H9 (cell line): Measurements from ENCODE around the gene L3MBTL1. TPM values are rescaled to one million over a fixed set of nuclear protein-coding genes. Genes with fewer than 3 reads are reported as not detected.

Experiments
- DNase-seq: peaks from one replicate; pipeline ENCODE4 v3.0.0-alpha.2; 2017
- H2AFZ ChIP-seq: one replicate; pipeline ENCODE4 v1.6.1; 2013; ENCODE audit warnings: mild to moderate bottlenecking, low read length, control low read depth, moderate library complexity
- H2AK5ac ChIP-seq: 2 replicates; pipeline ENCODE4 v1.6.1; 2013; ENCODE audit warnings: low read length, control low read depth, mixed read lengths; ENCODE audit not compliant: insufficient read length
- H2BK120ac ChIP-seq: one replicate; pipeline ENCODE4 v1.6.1; 2013; ENCODE audit warnings: low read depth, mild to moderate bottlenecking, low read length, control low read depth, inconsistent platforms; ENCODE audit not compliant: poor library complexity, severe bottlenecking
- H2BK12ac ChIP-seq: 2 replicates; pipeline ENCODE4 v1.6.1; 2013; ENCODE audit warnings: low read length, control low read depth, mixed read lengths, low read depth; ENCODE audit not compliant: insufficient read length
- H2BK15ac ChIP-seq: 2 replicates; pipeline ENCODE4 v1.6.1; 2013; ENCODE audit warnings: low read depth, low read length, control low read depth
- H2BK20ac ChIP-seq: one replicate; pipeline ENCODE4 v1.6.1; 2013; ENCODE audit warnings: low read depth, mild to moderate bottlenecking, low read length, control low read depth, inconsistent platforms; ENCODE audit not compliant: poor library complexity, severe bottlenecking
- H2BK5ac ChIP-seq: 2 replicates; pipeline ENCODE4 v1.6.1; 2013; ENCODE audit warnings: low read length, control low read depth, mixed read lengths; ENCODE audit not compliant: insufficient read length
- H3K14ac ChIP-seq: 2 replicates; pipeline ENCODE4 v1.6.1; 2013; ENCODE audit warnings: low read length, control low read depth; ENCODE audit not compliant: insufficient read depth
- H3K18ac ChIP-seq: 2 replicates; pipeline ENCODE4 v1.6.1; 2013; ENCODE audit warnings: low read depth, mild to moderate bottlenecking, mixed read lengths, low read length, control low read depth; ENCODE audit not compliant: insufficient read length
- H3K23ac ChIP-seq: 2 replicates; pipeline ENCODE4 v1.6.1; 2013; ENCODE audit warnings: low read length, control low read depth, mixed read lengths, low read depth; ENCODE audit not compliant: insufficient read length
- H3K23me2 ChIP-seq: 2 replicates; pipeline ENCODE4 v1.6.1; 2013; ENCODE audit warnings: low read depth, mild to moderate bottlenecking, mixed read lengths, low read length, control low read depth; ENCODE audit not compliant: insufficient read length, poor library complexity, severe bottlenecking
- H3K27ac ChIP-seq: 2 replicates; pipeline ENCODE4 v1.5.1; 2013; ENCODE audit warnings: low read length, control low read depth, mixed read lengths, low read depth; ENCODE audit not compliant: insufficient read length
- H3K27me3 ChIP-seq: 2 replicates; pipeline ENCODE4 v1.6.1; 2013; ENCODE audit warnings: low read length, control low read depth, inconsistent platforms; ENCODE audit not compliant: insufficient read depth
- H3K4ac ChIP-seq: 2 replicates; pipeline ENCODE4 v1.6.1; 2013; ENCODE audit warnings: low read depth, mild to moderate bottlenecking, control low read depth, inconsistent platforms, low read length, moderate library complexity
- H3K4me1 ChIP-seq: 2 replicates; pipeline ENCODE4 v1.6.1; 2013; ENCODE audit warnings: low read length, control low read depth, inconsistent platforms; ENCODE audit not compliant: insufficient read depth
- H3K4me2 ChIP-seq: 2 replicates; pipeline ENCODE4 v1.6.1; 2013; ENCODE audit warnings: low read length, control low read depth, mixed read lengths; ENCODE audit not compliant: insufficient read length, insufficient read depth
- H3K56ac ChIP-seq: 2 replicates; pipeline ENCODE4 v1.6.1; 2013; ENCODE audit warnings: low read depth, mild to moderate bottlenecking, mixed read lengths, low read length, control low read depth; ENCODE audit not compliant: insufficient read length
- H3K79me1 ChIP-seq: 2 replicates; pipeline ENCODE4 v1.6.1; 2013; ENCODE audit warnings: low read depth, mild to moderate bottlenecking, moderate library complexity, low read length, control low read depth, inconsistent platforms; ENCODE audit not compliant: insufficient read depth, poor library complexity, severe bottlenecking
- H3K79me2 ChIP-seq: 2 replicates; pipeline ENCODE4 v1.6.1; 2013; ENCODE audit warnings: low read length, control low read depth, inconsistent platforms; ENCODE audit not compliant: insufficient read depth
- H3K9ac ChIP-seq: 2 replicates; pipeline ENCODE4 v1.6.1; 2013; ENCODE audit warnings: low read length, control low read depth, mixed read lengths; ENCODE audit not compliant: insufficient read length; ENCODE audit errors: extremely low read depth
- H3K9me3 ChIP-seq: one replicate; pipeline ENCODE4 v1.6.1; 2013; ENCODE audit warnings: low read depth, low read length, inconsistent platforms; ENCODE audit not compliant: control insufficient read depth
- H3T11ph ChIP-seq: one replicate; pipeline ENCODE4 v1.6.1; 2013; ENCODE audit warnings: mild to moderate bottlenecking, low read length, control low read depth, inconsistent platforms
- H4K20me1 ChIP-seq: one replicate; pipeline ENCODE4 v1.6.1; 2013; ENCODE audit not compliant: control insufficient read depth, insufficient read length, insufficient read depth
- H4K5ac ChIP-seq: 2 replicates; pipeline ENCODE4 v1.6.1; 2013; ENCODE audit warnings: low read depth, mild to moderate bottlenecking, mixed read lengths, low read length, control low read depth; ENCODE audit not compliant: insufficient read length
- H4K8ac ChIP-seq: replicated peaks from 2 replicates; pipeline ENCODE4 v1.6.1; 2013; ENCODE audit warnings: low read length, control low read depth, mixed read lengths, low read depth; ENCODE audit not compliant: insufficient read length
- H4K91ac ChIP-seq: 2 replicates; pipeline ENCODE4 v1.6.1; 2013; ENCODE audit warnings: low read depth, mild to moderate bottlenecking, moderate library complexity, mixed read lengths, low read length, control low read depth; ENCODE audit not compliant: insufficient read length
- H3K27ac Mint-ChIP-seq, 3 experiments: 2 replicates in 2 of 3; 3 replicates in 1 of 3; pipeline ENCODE4 v1.8.0; 2020 to 2021; ENCODE audit warnings: mixed read lengths in 3 of 3, mild to moderate bottlenecking in 1 of 3, moderate library complexity in 1 of 3
- H3K27me3 Mint-ChIP-seq: 2 replicates; pipeline ENCODE4 v1.8.0; 2021; ENCODE audit warnings: low read depth, mild to moderate bottlenecking, moderate library complexity, mixed read lengths
- H3K36me3 Mint-ChIP-seq, 3 experiments: 2 replicates in 2 of 3; 3 replicates in 1 of 3; pipeline ENCODE4 v1.8.0; 2020 to 2021; ENCODE audit warnings: low read depth in 3 of 3, mixed read lengths in 3 of 3; ENCODE audit not compliant: insufficient read depth in 1 of 3
- H3K4me1 Mint-ChIP-seq, 2 experiments: 2 replicates each; pipeline ENCODE4 v1.8.0; 2020; ENCODE audit warnings: mixed read lengths in 2 of 2
- H3K4me3 Mint-ChIP-seq, 2 experiments: 2 replicates in 1 of 2; 3 replicates in 1 of 2; pipeline ENCODE4 v1.8.0; 2020 to 2021; ENCODE audit warnings: mild to moderate bottlenecking in 2 of 2, mixed read lengths in 2 of 2, moderate library complexity in 1 of 2
- H3K9me3 Mint-ChIP-seq, 2 experiments: 2 replicates in 1 of 2; 3 replicates in 1 of 2; pipeline ENCODE4 v1.8.0; 2020; ENCODE audit warnings: mild to moderate bottlenecking in 2 of 2, mixed read lengths in 2 of 2, moderate library complexity in 1 of 2
- CTCF ChIP-seq: fragments of 200-600 bp; sonication (generic); conservative IDR thresholded peaks from 3 replicates; pipeline ENCODE4 v1.8.0; 2021; ENCODE audit warnings: antibody characterized with exemption, mild to moderate bottlenecking
- WGBS: extraction: QIAGEN DNeasy Blood & Tissue Kit; methylation state at CpG from one replicate; pipeline ENCODE4 v1.1.7; 2013; ENCODE audit warnings: missing lambda C conversion rate, low lambda C conversion rate, mixed read lengths; ENCODE audit not compliant: insufficient read length; ENCODE audit errors: extremely low coverage; 5-methylcytosine and 5-hydroxymethylcytosine counted together
- total RNA-seq: library from RNA; stranded (reverse); gene quantifications from 2 replicates; pipeline ENCODE4 v1.2.1, GENCODE V29; 2021

L3MBTL1 gene
- total RNA-seq, 1 experiment from 2014 or later: 19.9 TPM

DNA sequence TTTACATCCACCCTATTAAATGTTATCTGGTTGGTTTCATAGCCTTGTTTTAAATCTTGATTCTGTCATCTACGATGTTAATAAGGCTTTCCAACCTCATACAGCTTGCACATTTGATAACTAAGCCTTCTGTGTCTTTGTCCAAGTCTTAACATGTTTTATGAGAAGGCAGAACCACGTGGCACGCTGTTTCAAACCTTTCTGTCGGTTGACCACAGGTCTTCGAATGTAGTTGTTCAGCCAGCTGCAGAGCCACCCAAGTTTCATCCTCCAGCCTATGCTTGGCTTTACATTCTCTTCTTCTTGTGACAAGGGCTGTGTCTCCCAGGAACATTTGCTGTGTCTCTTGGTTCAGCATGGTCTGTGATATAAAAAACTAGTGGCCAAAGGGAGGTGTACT, 35.6 kb downstream of the L3MBTL1 start:
- Histone ChIP-seq H3K18ac (no peak overlapping the region), H4K8ac (no peak overlapping the region), H3K27me3 (no peaks in the 10 kb centered on the region), H3K4me1 (no peaks in the 10 kb centered on the region), H2AFZ (no peak overlapping the region), H3T11ph (no peak overlapping the region), H2BK15ac (no peak overlapping the region), H3K9me3 (no peaks in the 10 kb centered on the region), H3K23ac (no peak overlapping the region), H2AK5ac (no peak overlapping the region), H3K23me2 (no peaks in the 10 kb centered on the region), H4K20me1 (no peaks in the 10 kb centered on the region), H3K14ac (no peak overlapping the region), H4K5ac (no peak overlapping the region), H3K4me2 (no peak overlapping the region), H2BK12ac (no peak overlapping the region), H2BK5ac (no peak overlapping the region), H4K91ac (no peak overlapping the region), H3K79me1 (no peaks in the 10 kb centered on the region), H3K27ac (no peak overlapping the region), H3K4ac (no peak overlapping the region), H3K56ac (no peak overlapping the region), H3K79me2 (no peaks in the 10 kb centered on the region), H2BK20ac (no peak overlapping the region), H2BK120ac (no peak overlapping the region), H3K9ac (no peak overlapping the region)
- Mint-ChIP-seq H3K9me3 (peaks cover 10 to 14% of the 10 kb centered on the region in 2 experiments), H3K27me3 (no peaks in the 10 kb centered on the region), H3K36me3 (peaks cover 21 to 47% (median 43%) of the 10 kb centered on the region in 3 experiments), H3K4me3 (no peak overlapping the region), H3K4me1 (no peaks in the 10 kb centered on the region), H3K27ac (no peak overlapping the region)
- DNase-seq: no peak
- no CpG with 5 or more reads among the region's 5 CpGs for WGBS
- no peak for TF ChIP-seq CTCF
